A204.1 (cell line): ENCODE results near the gene KNDC1.

Experiments
- FAIRE-seq: peaks from 2 replicates; lab custom pipeline; 2012; peaks lifted over from hg19 to GRCh38; lab: Jason Lieb, UNC

Gene KNDC1

DNA sequence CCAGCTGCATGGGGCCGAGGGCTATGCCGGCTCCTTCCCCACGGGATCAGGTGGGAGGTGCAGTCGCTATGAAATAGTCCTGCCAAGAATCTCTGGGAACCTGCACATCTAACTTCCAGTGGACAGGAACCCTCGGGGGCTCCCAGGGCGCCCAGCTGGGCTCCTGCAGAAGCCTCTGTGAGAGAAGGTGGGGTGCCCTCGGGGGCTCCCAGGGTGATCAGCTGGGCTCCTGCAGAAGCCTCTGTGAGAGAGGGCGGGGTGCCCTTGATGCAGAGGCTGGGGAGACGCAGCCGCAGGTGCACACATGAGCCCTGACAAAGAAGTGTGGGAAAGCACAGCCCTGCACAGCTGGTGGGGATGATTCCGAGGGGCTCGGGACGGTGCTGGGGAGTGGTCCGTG, 83.6 kb downstream of the KNDC1 start:
- no peak for FAIRE-seq

- no peak for FAIRE-seq
These were observed 85.6 kb downstream of the KNDC1 start for GRCh38 chr10:133245439-133246235.

GRCh38 chr10:133246236-133246626, 86.2 kb downstream of the KNDC1 start:
- no peak for FAIRE-seq

DNA sequence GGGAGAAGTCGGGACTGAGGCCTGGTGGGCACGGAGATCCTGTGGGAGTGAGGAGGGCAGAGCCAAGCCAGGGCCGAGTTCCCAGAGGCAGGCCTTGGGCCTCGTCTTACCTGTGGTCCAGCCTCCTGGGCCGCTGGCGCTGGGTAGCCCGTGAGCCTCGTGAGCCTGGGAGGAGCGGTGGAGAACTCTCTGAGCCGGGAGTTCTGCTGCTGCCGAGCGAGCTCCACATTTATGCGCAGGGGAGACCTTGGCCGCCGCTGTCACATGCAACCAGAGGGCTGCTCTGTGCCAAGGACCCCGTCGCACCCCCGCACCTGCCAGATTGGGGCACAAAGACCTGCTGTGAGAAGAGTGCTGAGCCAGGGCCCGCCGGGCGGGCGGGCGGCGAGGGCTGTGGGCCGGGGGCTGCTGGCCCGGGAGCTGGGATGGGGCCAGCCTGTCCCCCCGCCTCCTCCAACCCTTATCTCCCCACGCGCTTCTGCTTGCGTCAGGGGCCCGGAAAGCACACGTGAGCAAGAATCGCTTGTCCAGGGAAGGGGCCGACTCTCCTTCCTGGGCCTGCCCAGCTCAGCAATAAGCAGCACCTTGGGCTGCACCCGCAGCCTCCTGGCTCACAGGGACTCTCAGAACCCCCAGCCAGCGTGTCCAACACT, 87.8 kb downstream of the KNDC1 start:
- no peak for FAIRE-seq

DNA sequence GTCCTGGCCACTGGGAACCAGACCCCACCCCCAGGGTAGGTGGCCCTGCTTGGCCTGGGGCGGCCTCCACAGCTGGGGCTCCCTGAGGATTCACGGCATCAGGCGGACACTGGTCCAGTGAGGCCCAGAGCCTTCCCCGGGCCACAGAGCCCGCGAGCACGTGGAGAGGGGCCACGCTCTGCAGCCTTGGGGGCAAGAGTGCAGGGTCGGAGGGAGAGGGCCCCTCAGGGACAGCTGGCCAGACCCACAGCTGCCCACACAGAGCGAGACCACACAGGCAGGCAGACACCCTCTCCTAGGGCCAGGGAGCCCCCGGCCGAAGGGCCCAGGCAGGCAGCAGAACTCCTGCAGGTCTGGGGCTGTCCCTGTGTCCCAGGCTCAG, 88.3 kb downstream of the KNDC1 start:
- no peak for FAIRE-seq

- no peak for FAIRE-seq
These were observed 89.2 kb downstream of the KNDC1 start for GRCh38 chr10:133249094-133249780.

DNA sequence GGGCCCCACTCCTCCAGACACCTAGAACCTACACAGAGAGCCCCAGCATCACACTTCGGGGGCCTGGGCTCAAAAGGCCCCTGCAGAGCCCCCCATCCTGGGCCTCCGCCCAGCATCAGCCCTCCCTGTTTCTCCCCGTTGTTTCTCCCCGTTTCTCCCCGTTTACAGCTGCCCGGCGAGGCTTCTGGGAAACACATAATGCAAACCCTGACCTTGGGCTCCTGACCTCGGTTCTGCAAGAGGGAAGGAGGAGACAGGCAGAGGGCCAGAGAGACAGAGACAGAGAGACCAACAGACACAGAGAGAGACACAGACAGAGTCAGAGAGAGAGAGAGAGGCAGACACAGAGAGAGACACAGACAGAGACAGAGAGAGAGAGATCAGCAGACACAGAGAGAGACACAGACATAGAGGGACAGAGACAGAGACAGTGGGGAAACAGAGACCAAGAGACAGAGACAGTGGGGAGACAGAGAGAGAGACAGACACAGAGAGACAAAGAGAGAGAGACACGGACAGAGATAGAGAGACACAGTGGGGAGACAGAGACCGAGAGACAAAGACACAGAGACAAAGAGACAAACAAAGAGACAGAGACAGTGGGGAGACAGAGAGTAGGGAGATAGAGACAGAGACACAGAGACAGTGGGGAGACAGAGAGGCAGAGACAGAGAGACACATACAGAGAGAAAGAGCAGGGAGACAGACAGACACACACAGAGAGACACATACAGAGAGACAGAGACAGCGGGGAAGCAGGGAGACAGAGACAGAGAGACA, 90.1 kb downstream of the KNDC1 start:
- FAIRE-seq: no peak

GRCh38 chr10:133251388-133252222, 91.6 kb downstream of the KNDC1 start:
- no peak for FAIRE-seq

- no peak for FAIRE-seq
These were observed 92.2 kb downstream of the KNDC1 start for GRCh38 chr10:133252223-133252552.

DNA sequence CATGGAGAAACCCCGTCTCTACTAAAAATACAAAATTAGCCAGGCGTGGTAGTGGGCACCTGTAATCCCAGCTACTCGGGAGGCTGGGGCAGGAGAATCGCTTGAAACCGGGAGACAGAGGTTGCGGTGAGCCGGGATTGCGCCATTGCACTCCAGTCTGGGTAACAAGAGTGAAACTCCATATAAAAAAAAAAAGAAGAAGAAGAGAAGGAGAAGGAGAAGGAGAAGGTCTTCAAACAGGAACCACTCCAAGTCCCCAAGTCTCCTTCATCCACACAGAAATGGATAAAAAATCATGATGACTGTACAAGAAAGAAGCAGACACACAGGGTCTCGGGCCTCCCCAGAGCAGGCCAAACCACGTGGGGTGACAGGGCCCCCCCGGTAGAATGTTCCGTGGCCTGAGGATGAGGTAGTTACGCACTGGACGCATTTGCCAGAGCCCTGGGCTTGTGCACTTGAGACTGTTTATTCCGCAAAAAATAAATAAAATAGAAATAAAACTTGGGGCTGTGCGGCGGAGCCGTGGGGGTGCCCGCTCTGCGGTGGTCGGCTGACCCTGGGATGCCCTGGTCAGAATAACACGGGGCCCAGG, 93.4 kb downstream of the KNDC1 start:
- FAIRE-seq: no peak

- no peak for FAIRE-seq
These were observed 94.6 kb downstream of the KNDC1 start for GRCh38 chr10:133254421-133255120.

DNA sequence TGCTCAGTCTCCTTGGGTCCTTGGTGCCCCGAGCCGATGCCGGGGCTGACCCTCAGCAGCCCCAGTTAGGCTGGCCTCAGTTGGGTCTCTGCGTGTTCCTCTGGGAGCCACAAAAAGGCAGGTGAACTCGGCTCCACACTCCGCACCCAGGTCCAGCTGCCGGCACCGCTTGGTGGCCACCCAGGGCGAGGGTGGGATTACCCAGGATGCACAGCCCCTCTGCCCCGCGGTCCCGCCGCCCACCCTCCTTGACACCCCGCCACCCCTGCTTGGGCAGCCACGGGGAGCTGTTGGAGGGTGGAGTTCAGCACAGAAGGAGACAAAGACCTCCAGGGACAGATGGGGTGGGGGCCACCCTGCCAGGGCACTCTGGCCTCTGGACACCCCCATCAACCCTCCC, 95.3 kb downstream of the KNDC1 start:
- FAIRE-seq: no peak

DNA sequence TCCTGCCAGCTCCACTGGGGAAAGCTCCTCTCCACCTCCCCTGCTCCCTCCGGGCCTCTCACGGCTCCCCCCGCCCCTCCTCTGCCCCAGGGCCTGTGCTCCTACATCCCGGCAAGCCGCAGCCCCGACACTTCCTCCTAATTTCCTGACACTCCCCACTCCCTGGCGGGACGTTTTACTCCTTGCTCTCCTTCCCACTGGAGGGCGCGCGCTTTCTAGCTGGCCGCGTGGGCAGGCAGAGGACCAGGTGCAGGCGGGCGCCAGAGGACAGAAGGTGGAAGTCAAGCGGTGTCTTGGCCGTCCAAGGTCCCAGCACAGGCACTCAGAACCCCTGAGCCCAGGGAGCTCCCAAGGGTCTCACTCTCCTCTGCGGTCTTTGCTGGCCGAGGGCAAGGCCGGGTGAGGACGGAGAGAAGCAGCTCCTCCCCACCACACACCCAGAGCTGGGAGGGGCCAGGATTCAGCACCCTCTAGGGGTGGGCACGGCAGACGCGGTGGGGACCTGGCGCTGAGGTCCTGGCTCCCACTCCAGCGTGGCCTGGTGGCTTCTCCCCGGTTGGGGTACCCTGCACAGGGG, 97.6 kb downstream of the KNDC1 start:
- no peak for FAIRE-seq

- FAIRE-seq: no peak
These were observed 98.2 kb downstream of the KNDC1 start for GRCh38 chr10:133258066-133258817.

DNA sequence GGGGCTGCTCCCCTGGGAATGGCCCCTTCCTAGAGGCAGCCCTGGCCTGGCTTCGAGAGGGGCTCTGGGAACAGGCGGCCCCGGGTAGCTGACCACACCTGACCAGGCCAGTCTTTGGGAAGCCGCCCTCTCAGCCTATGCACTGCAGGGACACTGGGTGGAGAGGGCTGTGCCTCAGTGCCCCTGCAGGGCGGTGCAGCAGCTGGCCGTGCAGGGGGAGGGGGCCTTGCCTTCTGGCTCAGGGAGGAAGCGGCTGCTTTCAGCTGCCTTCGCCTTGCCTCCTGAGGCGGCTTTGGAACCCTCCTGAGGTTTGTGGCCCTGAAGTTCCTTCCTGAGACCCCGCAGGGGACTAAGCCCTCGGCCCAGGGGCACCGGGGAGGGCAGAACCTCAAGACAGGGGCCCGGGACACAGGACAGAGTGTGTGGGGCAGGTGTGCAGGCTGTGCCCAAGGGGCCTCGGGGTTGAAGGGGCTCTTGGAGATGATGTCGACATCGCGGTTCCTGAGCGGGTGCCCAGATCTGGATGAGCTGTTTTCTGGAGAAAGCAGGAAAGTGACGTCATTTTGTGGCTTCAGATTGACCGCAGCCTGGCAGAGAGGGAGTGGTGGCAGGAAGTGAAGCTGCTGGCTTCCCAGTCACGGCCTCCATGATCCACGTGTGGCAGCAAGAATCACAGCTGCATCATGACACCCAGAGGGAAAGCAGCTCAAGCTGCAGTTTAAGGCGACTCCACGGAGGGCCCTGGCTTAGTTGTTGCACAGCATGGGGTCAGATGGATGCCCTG, 99.0 kb downstream of the KNDC1 start:
- no peak for FAIRE-seq

DNA sequence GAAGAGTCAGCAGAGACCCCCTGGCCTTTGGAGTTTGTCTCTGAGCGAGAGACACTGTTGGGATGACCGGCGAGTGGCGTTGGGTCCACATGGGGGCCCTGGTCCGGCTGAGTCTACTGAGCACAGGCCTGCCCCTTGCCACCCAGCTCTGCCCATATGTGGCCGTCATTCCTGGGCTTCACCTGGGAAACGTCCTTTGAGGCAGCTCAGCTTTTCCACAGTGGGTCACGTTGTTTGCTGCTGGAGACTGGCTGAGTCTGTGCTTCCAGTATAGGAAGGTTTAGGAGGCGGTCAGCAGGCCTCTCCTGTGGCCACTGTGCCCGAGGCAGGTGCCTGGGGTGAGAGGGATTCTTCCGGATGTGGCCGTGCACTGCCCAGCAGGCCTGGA, 99.6 kb downstream of the KNDC1 start:
- FAIRE-seq: no peak

GRCh38 chr10:133260895-133261725, 101.1 kb downstream of the KNDC1 start:
- FAIRE-seq: no peak

DNA sequence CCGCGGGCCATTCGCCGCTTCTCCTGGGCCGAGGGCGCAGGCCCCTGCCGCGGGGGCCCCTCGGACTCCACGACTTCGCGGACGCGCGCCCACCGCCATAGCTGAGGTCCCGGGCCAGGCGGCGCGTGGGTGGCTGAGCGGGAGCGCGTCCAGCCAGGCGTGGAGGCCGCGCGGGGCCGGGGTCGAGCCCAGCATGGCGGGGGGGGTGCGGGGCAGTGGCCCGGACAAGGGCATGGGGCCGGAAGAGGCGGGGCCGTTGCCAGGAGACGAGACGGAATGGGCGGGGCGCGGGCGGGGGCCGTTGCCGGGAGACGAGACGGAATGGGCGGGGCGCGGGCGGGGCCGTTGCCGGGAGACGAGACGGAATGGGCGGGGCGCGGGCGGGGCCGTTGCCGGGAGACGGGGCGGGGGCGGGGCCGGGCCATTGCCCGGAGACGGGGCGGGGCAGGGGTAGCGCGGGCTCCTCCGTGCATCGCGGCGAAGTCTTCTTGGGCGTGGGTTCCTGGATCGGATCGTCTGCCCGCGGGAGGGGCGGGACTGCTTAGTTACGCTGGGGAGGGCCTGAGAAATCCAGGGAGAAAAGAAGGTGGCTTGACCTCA, 101.8 kb downstream of the KNDC1 start:
- FAIRE-seq: no peak
